Retinal pigment epithelial cell (primary cell): ENCODE data around the gene DZANK1.
"Not testable (repeated sequence)": the region's sequence is repeated elsewhere in the genome, so short reads cannot be mapped to it uniquely, and the experiment has no call there.

ENCODE experiments used
- DNase-seq: peaks from one replicate; pipeline ENCODE4 v3.0.0-alpha.2; 2010; ENCODE audit warnings: low read depth
- H3K4me3 ChIP-seq: 2 replicates; pipeline ENCODE4 v1.5.1; 2011; ENCODE audit warnings: mild to moderate bottlenecking, low read length, control low read depth, moderate library complexity
- CTCF ChIP-seq: conservative IDR thresholded peaks from 2 replicates; pipeline ENCODE4 v1.5.1; 2011; ENCODE audit warnings: low read depth, low read length, control low read depth, inconsistent platforms

DZANK1 gene

GRCh38 chr20:18506744-18507143 is 39.9 kb upstream of the DZANK1 start:
- TF ChIP-seq CTCF: no peak
- H3K4me3 ChIP-seq: peak overlapping the region; percentile 79
- no peak for DNase-seq

GRCh38 chr20:18504479-18505060 is 37.7 kb upstream of the DZANK1 start:
- no peak for DNase-seq
- no peak for TF ChIP-seq CTCF
- H3K4me3 ChIP-seq: no peak overlapping the region

GRCh38 chr20:18501672-18502071 is 34.8 kb upstream of the DZANK1 start:
- not testable (repeated sequence) for DNase-seq, H3K4me3 ChIP-seq

- no peak for DNase-seq
- no peak overlapping the region for H3K4me3 ChIP-seq
- no peak for TF ChIP-seq CTCF
These were observed 30.8 kb upstream of the DZANK1 start for GRCh38 chr20:18497603-18498002.

GRCh38 chr20:18496740-18497592 is 30.1 kb upstream of the DZANK1 start, which contains the start of gene RBBP9:
RBBP9 (minus strand) TSS chr20:18497225; CDS start chr20:18497167, 58 bp downstream.
- H3K4me3 ChIP-seq: peak within 1 kb of the TSS; percentile 81
- peak; percentile 39 for DNase-seq
- no peak for TF ChIP-seq CTCF

- DNase-seq: no peak
- no peak for TF ChIP-seq CTCF
- peak overlapping the region; percentile 81 for H3K4me3 ChIP-seq
These were observed 29.2 kb upstream of the DZANK1 start for GRCh38 chr20:18496042-18496441.

- H3K4me3 ChIP-seq: no peak overlapping the region
- TF ChIP-seq CTCF: no peak
- no peak for DNase-seq
These were observed 21.5 kb upstream of the DZANK1 start for GRCh38 chr20:18488301-18488700.
